NCI-H1105 treated with DMSO at 0.1 percent for 48 hours (cell line): ENCODE measurements around the gene PODXL2.
"Not testable (repeated sequence)": the region's sequence is repeated elsewhere in the genome, so short reads cannot be mapped to it uniquely, and the experiment has no call there.

Experiments
- DNase-seq: peaks from one replicate; lab custom pipeline; 2025; lab: John Stamatoyannopoulos, UW

PODXL2 gene

DNA sequence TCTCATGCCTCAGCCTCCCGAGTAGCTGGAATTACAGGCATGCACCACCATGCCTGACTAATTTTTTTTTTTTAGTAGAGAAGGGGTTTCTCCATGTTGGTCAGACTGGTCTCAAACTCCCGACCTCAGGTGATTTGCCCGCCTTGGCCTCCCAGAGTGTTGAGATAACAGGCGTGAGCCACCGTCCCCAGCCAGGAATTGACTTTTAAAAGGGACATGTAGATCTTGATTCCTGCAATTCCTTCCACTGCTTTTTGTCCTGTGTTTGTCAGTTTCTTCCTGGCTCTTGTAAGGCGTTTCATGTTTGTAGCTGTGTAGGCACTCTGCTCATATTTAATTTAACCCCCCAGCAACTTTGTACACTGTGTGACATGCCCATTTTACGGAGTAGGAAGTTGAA lies 23.4 kb upstream of the PODXL2 start:
- DNase-seq: not testable (repeated sequence)

DNA sequence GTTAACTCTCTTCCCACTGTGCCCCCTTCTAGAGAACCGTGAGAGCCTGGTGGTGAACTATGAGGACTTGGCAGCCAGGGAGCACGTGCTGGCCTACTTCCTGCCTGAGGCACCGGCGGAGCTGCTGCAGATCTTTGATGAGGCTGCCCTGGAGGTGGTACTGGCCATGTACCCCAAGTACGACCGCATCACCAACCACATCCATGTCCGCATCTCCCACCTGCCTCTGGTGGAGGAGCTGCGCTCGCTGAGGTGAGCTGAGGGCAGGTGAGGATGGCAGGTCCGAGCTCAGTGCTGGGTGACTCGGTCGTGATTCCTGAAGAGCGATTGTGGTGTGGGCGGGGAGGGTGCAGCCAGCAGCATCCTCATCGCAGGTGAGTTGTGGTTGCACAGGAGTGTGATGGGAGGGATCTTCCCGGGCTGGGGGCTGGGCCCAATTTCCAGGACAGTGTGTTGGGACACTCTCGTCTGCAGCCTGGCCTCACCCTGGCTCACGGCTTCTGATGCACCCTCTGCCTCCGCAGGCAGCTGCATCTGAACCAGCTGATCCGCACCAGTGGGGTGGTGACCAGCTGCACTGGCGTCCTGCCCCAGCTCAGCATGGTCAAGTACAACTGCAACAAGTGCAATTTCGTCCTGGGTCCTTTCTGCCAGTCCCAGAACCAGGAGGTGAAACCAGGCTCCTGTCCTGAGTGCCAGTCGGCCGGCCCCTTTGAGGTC lies 22.7 kb upstream of the PODXL2 start:
- no peak for DNase-seq

DNA sequence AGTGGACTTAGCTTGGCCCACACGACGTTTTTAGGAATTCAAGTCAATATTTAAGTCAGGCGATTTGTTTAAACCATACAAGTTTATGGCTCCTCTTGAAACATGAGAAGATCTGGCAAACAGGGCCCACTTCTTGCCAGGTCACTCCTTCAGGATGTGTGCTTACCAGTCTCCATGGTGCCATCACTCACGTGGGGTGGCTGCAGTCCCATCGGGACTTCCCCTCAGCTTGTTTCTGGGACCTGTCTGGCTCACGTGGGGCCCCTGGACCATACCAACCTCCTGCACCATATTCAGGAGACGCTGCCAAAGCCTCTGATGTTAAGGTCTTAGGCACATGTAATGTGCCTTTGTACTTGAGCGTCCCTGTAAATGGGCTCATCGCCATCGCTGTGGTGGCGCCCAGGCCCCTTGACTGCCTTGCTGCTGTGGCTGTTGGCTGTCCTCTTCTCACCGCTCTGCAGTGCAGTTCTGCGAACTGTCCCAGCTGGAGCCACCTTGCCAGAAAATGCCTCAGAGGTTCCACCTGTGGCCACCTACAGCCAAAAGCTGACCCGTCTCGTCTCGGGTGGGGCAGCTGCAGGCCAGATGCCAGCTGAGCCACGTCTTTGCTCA lies 21.9 kb upstream of the PODXL2 start:
- DNase-seq: no peak

DNA sequence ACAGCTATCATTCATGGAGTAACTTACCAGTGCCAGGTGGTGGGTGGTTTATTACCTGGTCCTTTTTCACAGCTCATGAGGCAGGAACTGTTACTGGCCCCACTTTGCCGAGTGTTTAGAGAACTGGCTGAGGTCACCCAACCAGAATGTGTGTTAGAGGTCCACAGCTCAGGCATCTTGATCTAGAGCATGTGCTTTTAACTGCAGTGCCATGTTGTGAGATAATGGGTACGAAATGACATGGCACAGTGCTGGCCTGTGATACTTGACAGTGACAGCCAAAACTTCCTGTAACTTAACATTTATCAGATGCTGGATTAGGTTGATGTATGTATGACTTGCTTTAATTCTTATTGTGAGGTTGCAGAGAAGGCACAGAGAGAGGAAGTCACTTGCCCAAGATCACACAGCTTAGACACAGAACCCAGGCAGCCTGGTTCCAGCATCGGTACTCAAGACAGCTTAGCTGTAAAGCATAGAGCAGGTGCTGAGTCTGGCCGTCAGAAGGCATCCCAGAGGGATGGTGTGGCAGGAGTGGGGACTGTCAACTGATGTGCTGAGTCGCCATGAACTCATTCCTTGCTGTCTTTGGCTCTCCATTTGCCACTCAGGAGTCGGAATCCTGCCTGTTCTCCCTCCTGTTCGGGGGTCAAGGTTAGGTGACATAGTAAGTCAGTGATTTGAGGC lies 21.2 kb upstream of the PODXL2 start:
- no peak for DNase-seq

DNA sequence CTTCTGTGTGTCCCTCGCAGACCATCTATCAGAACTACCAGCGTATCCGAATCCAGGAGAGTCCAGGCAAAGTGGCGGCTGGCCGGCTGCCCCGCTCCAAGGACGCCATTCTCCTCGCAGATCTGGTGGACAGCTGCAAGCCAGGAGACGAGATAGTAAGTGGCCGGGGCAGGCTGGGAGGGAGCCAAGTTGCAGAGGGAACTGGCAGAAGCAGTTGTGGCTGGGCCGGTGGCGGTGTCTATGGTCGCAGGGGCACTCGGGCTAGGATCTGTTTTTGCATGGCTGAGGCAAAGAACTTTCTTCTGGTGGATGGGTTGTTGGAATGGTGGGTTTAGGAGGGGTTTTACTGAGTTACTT lies 20.6 kb upstream of the PODXL2 start:
- DNase-seq: no peak

DNA sequence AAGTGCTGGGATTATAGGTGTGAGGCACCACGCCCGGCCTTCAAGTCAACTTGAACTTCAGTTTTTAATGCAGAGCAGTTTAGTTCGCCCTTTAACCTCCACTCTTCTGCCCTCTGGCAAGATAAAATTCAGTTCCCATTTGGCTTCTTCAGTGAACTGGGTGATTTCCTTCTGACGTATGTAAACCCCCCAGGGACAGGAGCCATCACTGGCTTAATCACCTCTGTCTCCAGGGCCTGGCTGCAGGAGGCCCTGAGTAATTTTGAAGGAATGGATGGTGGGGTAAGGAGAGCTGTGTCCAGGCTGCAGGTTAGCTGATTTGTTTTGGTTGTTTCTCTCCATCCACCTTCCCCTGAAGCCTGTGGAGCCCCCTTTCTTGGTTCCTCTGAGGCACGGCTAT lies 18.9 kb upstream of the PODXL2 start:
- DNase-seq: no peak

DNA sequence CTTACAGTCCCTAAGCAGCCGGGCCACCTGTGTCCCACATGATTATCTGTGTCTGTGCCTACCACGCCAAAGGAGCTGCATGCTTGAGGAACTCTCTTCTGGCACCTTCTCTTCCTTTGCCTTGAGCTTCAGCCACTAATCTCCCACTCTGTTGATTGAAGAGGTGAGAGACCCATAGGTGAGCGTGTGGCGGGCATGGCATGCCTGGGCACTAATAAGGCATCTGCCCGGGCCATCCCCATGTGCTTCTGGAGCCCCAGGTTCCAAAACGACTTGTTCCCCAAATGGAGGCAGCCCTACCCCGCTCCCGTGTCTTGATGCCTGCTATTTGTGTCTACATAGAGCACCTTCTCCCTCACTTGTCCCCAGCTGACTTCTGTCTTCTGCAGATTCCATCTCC lies 17.7 kb upstream of the PODXL2 start:
- DNase-seq: no peak

DNA sequence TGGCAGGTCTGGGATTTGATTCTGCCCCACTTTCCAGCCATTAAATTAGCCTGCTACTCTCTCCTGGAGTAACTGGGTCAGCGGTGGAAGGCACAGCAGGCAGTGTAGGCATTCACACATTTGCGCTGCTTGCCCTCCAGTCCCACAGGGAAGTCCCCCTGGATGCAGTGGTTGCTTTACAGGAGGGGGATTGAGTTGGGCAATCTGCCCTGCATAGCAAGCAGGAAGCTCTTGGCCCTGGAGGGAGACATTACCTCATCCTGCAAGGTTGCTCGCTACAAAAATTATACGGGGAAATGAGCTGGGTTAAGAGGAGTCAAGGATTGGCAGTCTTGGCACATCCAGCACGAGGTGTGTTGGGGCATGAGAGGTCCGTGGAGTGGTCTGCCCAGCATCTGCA lies 16.0 kb upstream of the PODXL2 start:
- DNase-seq: no peak

DNA sequence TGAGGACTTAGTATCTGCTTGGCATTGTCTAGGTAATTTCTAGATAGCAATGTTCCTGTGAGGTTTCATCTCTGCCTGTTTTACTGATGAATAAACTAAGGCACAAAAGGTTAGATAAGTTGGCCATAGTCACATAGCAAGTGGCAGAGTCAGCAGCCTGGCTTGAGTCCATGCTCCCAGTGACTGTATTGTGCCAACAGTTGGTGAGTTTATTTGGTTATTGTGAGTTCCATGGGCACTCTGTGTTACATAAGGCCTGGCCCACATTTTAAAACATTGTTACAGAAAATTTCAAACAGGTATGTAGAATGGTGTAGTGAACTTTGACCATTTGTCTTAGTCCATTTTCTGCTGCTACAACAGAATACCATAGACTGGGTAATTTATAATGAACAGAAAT lies 15.6 kb upstream of the PODXL2 start:
- no peak for DNase-seq

DNA sequence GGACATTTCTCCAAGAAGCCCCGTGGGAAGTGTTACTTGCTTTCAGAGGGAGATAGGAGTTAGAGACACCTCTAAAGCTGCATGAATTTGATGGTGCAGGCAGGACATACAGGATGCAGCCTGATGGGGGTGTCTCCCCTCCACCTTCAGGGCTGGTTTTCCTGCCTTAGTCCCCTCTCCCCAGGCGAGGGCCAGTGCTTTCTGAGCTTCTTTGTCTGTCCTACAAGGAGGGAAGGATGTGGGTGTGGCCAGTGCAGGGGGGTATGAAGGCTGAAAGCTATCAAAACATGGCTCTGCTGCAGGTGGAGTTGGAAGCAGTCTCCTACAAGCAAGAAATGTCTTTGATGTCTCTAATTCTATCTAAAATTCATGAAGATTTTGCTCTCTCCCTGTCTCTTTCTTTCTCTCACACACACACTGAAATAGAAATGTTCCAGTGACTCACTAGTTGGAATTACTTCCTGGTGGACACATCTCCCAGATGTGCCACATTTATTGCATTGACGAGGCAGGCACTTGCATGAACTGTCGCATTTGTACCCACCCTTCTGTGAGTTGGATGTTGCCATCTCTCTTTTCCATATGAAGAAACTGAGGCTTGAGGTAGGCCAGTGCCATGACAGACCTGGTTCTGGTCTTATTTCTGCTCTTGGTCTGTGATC lies 13.9 kb upstream of the PODXL2 start:
- DNase-seq: no peak

DNA sequence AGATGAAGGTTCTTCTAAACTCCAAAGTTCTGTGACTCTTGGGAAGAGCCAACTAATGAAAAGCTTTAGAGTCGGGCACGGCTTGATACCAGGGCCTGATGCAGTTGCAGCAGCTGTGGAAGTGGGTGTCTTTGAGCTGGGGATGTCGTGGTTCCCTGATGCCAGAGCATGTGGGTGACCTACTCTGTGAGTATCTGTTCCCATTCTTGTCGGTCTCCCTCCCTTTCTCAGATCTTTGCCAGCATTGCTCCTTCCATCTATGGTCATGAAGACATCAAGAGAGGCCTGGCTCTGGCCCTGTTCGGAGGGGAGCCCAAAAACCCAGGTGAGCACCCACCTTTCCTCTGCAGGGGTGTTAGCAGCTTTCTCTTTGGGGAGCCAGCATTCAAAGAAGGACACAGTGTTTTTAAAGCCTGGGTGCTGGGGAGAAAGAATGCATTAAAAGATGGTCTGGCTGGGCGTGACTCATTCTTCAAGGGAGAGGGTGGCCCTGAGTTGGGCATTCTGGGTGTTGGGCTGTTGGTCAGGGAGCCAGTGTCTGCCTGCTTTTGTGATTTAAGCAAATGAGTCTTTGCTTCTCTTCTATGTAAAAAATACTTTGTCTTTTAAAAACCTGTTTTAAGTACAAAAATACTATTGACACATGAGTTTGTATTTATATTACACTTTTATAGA lies 13.2 kb upstream of the PODXL2 start:
- no peak for DNase-seq

DNA sequence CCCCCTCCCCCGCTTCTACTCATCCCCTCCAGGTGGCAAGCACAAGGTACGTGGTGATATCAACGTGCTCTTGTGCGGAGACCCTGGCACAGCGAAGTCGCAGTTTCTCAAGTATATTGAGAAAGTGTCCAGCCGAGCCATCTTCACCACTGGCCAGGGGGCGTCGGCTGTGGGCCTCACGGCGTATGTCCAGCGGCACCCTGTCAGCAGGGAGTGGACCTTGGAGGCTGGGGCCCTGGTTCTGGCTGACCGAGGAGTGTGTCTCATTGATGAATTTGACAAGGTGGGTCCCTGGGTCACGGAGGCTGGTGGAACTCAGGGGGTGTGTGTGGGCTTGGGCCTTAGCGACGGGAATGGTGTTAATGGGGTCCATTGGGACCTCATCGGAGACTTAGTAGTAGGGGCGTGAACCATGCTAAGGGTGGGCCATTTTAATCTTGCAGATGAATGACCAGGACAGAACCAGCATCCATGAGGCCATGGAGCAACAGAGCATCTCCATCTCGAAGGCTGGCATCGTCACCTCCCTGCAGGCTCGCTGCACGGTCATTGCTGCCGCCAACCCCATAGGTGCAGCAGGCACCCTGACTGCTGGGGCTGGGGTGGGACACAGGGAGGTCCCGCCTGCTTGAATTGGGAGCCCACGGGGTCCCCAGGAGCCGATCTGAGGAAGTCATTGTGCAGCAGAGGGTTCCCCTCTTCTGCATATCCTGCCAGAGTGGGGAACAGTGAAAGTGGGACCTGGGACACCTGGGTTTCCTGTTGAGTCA lies 12.0 kb upstream of the PODXL2 start:
- no peak for DNase-seq

DNA sequence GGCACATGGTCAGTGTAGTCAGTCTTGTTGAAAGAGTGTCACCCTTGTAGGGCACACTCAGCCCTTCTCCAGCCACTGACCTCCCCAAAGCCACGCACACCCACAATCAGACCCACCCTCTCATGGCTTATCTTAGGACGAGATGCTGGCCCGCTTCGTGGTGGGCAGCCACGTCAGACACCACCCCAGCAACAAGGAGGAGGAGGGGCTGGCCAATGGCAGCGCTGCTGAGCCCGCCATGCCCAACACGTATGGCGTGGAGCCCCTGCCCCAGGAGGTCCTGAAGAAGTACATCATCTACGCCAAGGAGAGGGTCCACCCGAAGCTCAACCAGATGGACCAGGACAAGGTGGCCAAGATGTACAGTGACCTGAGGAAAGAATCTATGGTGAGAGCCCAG lies 10.1 kb upstream of the PODXL2 start:
- no peak for DNase-seq

DNA sequence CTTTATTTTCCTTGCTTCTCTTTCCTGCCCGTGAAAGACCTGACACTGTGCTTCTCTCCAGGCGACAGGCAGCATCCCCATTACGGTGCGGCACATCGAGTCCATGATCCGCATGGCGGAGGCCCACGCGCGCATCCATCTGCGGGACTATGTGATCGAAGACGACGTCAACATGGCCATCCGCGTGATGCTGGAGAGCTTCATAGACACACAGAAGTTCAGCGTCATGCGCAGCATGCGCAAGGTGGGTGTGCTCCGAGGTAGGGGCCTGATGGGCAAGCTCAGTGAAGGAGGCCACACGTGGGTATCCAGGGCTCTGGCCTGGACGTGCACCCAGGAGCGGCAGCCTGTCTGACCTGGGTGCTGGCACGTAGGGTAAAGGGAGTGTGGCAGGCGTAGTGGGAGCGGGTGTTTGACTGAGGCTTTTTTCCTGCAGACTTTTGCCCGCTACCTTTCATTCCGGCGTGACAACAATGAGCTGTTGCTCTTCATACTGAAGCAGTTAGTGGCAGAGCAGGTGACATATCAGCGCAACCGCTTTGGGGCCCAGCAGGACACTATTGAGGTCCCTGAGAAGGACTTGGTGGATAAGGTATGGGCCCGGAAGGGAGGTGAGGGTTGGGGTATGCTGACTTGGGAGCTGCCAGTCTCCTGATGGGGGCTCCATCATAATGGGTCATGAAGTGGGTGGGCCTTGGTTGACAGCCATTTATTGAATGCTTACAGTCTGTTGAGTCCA lies 8.2 kb upstream of the PODXL2 start:
- DNase-seq: no peak

DNA sequence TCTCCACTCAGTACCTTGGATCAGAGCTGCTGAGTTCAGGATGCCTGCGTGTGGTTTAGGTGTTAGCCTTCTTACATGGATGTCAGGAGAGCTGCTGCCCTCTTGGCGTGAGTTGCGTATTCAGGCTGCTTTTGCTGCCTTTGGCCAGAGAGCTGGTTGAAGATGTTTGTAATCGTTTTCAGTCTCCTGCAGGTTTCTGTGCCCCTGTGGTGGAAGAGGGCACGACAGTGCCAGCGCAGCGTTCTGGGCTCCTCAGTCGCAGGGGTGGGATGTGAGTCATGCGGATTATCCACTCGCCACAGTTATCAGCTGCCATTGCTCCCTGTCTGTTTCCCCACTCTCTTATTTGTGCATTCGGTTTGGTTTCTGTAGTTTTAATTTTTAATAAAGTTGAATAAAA lies 7.0 kb upstream of the PODXL2 start:
- DNase-seq: no peak

DNA sequence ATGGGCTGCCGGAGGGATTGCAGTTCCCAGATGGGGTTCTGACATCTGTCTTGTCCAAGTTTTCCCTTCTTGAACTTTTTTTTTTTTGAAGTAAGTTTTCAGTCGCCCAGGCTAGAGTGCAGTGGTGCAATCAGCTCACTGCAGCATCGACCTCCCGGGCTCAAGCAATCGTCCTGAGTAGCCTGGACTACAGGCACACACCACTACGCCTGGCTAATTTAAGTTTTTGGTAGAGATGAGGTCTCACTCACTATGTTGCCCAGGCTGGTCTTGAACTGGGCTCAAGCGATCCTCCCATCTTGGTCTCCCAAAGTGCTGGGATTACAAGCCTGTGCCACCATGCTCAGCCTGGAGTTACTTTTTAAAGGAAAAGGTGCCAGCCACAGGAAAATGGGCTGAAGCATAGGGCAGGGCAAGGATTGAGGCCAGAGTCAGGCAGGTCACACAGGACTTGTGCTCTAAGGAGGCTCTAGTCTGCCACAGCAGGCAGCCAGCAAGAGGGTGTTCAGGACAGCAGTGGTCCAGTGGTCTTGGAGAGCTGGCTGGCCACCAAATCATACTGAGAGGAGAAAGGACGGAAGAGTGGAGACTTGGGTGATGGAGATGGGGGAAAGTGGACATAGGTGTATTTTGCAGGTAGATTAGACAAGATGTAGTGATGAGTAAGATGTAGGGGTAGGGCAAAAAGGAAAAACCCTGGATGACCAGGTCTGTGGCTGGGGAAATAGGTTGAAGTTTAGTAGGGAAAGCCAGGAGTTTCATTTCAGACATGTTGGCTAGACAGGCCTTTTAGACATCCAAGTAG lies 6.0 kb upstream of the PODXL2 start:
- no peak for DNase-seq

DNA sequence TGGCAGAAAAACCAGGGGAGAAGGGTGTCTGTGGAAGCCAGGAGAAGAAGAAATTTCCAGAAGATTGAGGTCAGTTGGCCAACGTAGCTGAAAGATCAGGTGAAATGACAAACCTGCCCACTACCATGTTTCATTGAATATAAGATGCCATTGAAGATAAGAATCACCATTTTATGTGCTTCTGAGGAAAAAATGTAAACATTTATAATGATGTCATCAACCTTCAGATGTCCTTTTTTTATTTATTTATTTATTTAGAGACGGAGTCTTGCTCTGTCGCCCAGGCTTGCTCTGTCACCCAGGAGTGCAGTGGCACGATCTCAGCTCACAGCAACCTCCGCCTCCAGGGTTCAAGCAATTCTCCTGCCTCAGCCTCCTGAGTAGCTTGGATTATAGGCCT lies 4.9 kb upstream of the PODXL2 start:
- DNase-seq: no peak

DNA sequence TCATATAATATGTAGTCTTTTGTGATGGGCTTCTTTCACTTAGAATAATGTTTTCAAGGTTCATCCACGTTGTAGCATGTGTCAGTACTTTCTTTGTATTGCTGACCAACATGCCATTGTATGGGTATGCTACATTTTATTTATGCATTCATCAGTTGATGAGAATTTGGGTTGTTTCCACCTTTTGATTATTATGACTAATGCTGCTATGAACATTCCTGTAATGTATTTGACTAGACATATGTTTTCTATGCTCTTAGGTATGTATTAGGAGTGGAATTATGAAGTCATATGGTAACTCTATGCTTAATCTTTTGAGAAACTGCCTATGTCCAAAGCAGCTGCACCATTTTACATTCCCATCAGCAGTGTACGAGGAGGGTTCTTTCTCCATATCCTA lies 3.2 kb upstream of the PODXL2 start:
- DNase-seq: no peak

DNA sequence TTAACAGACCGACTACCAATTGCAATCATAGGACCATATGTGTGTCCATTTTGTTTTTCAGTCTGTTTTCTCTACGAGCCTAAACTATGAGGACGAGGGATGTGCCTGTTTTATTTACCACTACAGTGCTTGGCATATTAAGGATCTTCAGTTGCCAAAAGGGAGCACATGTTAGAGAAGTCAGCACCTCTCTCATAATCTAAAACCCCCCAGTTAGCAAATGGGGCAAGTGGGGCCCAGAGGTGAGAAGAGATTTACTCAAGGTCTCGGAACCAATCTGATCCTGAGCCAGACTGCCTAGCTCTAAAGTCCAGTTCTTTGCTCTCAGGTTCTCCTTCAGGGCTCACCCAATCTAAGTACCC lies 578 bp upstream of the PODXL2 start:
- no peak for DNase-seq
